Neural crest cell (in vitro differentiated cells): ENCODE results near the gene ZNF384. TPM values are rescaled to one million over a fixed set of nuclear protein-coding genes. Genes with fewer than 3 reads are reported as not detected.

Source experiments
- DNase-seq: peaks from one replicate; pipeline ENCODE4 v3.0.0; 2021; ENCODE audit warnings: low read depth, mixed read lengths, low spot score
- H3K27ac Mint-ChIP-seq: one replicate; pipeline ENCODE4 v1.8.0; 2021; ENCODE audit warnings: mild to moderate bottlenecking, mixed read lengths; ENCODE audit not compliant: unreplicated experiment
- H3K27me3 Mint-ChIP-seq: 2 replicates; pipeline ENCODE4 v1.8.0; 2021; ENCODE audit warnings: low read depth, mild to moderate bottlenecking, mixed read lengths
- H3K36me3 Mint-ChIP-seq: 2 replicates; pipeline ENCODE4 v1.8.0; 2021; ENCODE audit warnings: low read depth, mild to moderate bottlenecking, mixed read lengths
- H3K4me1 Mint-ChIP-seq: 2 replicates; pipeline ENCODE4 v1.8.0; 2021; ENCODE audit warnings: mixed read lengths
- H3K4me3 Mint-ChIP-seq: one replicate; pipeline ENCODE4 v1.8.0; 2021; ENCODE audit warnings: mild to moderate bottlenecking, mixed read lengths
- H3K9me3 Mint-ChIP-seq: 2 replicates; pipeline ENCODE4 v1.8.0; 2021; ENCODE audit warnings: mixed read lengths
- total RNA-seq: library from RNA; stranded (reverse); gene quantifications from 2 replicates; pipeline ENCODE4 v1.2.1, GENCODE V29; 2021
- TF ChIP-seq, protein P1 (sequence below): fragments of 200-600 bp; sonication (generic); conservative IDR thresholded peaks from 2 replicates; pipeline ENCODE4 v1.5.0; 2021; ENCODE audit warnings: antibody characterized with exemption, mild to moderate bottlenecking

The ZNF384 gene
- total RNA-seq, 1 donor from 2014 or later = 94.3 TPM

DNA sequence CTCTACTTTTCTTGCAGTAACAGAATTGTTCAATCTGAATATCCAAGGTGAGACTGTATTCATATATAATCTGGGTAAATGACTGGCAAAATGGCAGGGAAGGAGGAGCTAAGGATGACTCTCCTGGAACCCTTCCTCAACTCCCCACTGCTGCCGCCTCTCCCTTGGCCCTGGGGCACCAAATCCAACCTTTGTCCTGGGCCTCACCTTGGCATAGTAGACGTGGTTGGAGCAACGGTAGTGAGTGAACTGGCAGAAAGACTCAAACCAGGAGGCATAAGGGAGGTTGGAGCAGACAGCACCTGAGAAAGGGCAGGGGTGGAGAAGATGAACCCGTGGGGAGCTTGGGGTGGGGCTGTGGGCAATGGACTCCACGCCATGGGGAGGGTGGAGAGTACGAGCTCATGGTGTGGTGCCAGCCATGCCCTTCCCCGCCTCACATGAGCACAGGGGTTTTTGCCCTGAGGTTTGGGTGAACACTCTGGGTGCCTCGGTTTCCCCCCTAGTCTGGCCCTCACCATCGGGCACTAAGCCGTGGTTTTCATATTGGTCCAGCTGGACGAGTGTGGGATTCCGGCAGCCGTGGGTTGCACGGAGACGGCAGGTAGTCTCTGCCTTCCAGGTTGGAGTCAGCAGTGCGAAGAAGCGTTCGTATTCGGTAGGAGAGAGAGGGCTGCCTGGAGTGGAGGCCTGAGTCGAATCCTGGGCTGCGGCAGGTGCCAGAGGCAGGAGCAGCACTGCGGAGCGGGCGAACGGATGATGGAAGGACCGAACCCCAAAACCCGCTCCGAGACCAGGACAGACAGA, 42.7 kb downstream of the ZNF384 start:
- no peaks in the 10 kb centered on the region for H3K9me3 Mint-ChIP-seq
- peaks cover 8% of the 10 kb centered on the region for H3K36me3 Mint-ChIP-seq
- peak overlapping the region; percentile 46 for H3K27ac Mint-ChIP-seq
- DNase-seq = no peak
- H3K27me3 Mint-ChIP-seq = peaks cover 18% of the 10 kb centered on the region
- TF ChIP-seq, protein P1, sequence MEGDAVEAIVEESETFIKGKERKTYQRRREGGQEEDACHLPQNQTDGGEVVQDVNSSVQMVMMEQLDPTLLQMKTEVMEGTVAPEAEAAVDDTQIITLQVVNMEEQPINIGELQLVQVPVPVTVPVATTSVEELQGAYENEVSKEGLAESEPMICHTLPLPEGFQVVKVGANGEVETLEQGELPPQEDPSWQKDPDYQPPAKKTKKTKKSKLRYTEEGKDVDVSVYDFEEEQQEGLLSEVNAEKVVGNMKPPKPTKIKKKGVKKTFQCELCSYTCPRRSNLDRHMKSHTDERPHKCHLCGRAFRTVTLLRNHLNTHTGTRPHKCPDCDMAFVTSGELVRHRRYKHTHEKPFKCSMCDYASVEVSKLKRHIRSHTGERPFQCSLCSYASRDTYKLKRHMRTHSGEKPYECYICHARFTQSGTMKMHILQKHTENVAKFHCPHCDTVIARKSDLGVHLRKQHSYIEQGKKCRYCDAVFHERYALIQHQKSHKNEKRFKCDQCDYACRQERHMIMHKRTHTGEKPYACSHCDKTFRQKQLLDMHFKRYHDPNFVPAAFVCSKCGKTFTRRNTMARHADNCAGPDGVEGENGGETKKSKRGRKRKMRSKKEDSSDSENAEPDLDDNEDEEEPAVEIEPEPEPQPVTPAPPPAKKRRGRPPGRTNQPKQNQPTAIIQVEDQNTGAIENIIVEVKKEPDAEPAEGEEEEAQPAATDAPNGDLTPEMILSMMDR = no peak
- H3K4me1 Mint-ChIP-seq = peaks cover 16% of the 10 kb centered on the region
- H3K4me3 Mint-ChIP-seq = peak overlapping the region; percentile 83

GRCh38 chr12:6644903-6645302, 44.3 kb downstream of the ZNF384 start:
- Mint-ChIP-seq H3K27me3 (peaks cover 25% of the 10 kb centered on the region), H3K4me3 (no peak overlapping the region), H3K27ac (peak overlapping the region; percentile 22), H3K36me3 (peaks cover 8% of the 10 kb centered on the region), H3K4me1 (peaks cover 16% of the 10 kb centered on the region), H3K9me3 (no peaks in the 10 kb centered on the region)
- TF ChIP-seq, protein P1 = no peak
- DNase-seq = no peak

- H3K36me3 Mint-ChIP-seq = peaks cover 8% of the 10 kb centered on the region
- TF ChIP-seq, protein P1 = no peak
- no peak for DNase-seq
These were observed 44.9 kb downstream of the ZNF384 start for GRCh38 chr12:6644257-6644596.

GRCh38 chr12:6643569-6644256, 45.5 kb downstream of the ZNF384 start:
- H3K4me1 Mint-ChIP-seq = peaks cover 16% of the 10 kb centered on the region
- no peaks in the 10 kb centered on the region for H3K9me3 Mint-ChIP-seq
- no peak for DNase-seq
- peaks cover 25% of the 10 kb centered on the region for H3K27me3 Mint-ChIP-seq
- H3K36me3 Mint-ChIP-seq = peaks cover 8% of the 10 kb centered on the region
- TF ChIP-seq, protein P1 = no peak
- H3K4me3 Mint-ChIP-seq = peak overlapping the region; percentile 52
- H3K27ac Mint-ChIP-seq = peak overlapping the region; percentile 22

More at GRCh38 chr12:6644257-6644596, 44.9 kb downstream of the ZNF384 start:
- H3K4me1 Mint-ChIP-seq = peaks cover 16% of the 10 kb centered on the region
- H3K27me3 Mint-ChIP-seq = peaks cover 25% of the 10 kb centered on the region
- no peak overlapping the region for H3K4me3 Mint-ChIP-seq
- no peaks in the 10 kb centered on the region for H3K9me3 Mint-ChIP-seq
- peak overlapping the region; percentile 22 for H3K27ac Mint-ChIP-seq

GRCh38 chr12:6641131-6641530, 48.0 kb downstream of the ZNF384 start:
- H3K27ac Mint-ChIP-seq = no peak overlapping the region
- no peaks in the 10 kb centered on the region for H3K9me3 Mint-ChIP-seq
- H3K4me3 Mint-ChIP-seq = no peak overlapping the region
- peaks cover 4% of the 10 kb centered on the region for H3K36me3 Mint-ChIP-seq
- DNase-seq = no peak
- peaks cover 25% of the 10 kb centered on the region for H3K27me3 Mint-ChIP-seq
- H3K4me1 Mint-ChIP-seq = peaks cover 6% of the 10 kb centered on the region
- TF ChIP-seq, protein P1 = no peak
